HG02884 (cell line): ENCODE data around the gene NOS2.
"Not testable (repeated sequence)": the region's sequence is repeated elsewhere in the genome, so short reads cannot be mapped to it uniquely, and the experiment has no call there.

Experiments used
- ATAC-seq: cut with Tn5 transposase; IDR thresholded peaks from one replicate; pipeline ENCODE4 v1.9.1; 2021; ENCODE audit warnings: mild to moderate bottlenecking, moderate library complexity; ENCODE audit not compliant: unreplicated experiment

Gene NOS2

GRCh38 chr17:27733773-27734172, 66.6 kb downstream of the NOS2 start:
- ATAC-seq: no peak

DNA sequence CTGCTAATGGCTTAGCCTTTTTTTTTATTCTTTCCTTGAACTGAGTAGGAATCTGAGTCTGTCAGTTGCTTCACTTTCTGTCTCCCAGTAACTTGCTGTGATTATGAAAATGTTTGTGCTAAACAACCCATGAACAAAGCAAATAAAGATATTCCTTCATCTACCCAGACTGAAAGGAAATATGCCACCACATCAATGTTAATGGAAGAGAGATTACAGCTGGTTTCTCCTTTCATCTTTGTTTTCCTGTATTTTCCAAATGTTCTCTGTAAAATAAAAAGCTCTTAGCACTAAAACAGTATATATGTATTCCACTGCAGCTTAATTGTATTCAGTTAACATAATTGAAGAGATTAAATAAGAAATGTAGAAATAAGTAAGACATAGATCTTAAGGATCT, 67.6 kb downstream of the NOS2 start:
- ATAC-seq: not testable (repeated sequence)

GRCh38 chr17:27725982-27726381, 74.3 kb downstream of the NOS2 start:
- not testable (repeated sequence) for ATAC-seq

GRCh38 chr17:27721797-27722196, 78.5 kb downstream of the NOS2 start:
- no peak for ATAC-seq
